Glutamatergic neuron (in vitro differentiated cells): Measurements from ENCODE around the gene PTCD3. TPM values are rescaled to one million over a fixed set of nuclear protein-coding genes. Genes with fewer than 3 reads are reported as not detected.

Source experiments
- DNase-seq: peaks from one replicate; pipeline ENCODE4 v3.0.0; 2022
- H3K27ac Mint-ChIP-seq: one replicate; pipeline ENCODE4 v1.8.0; 2020; ENCODE audit warnings: mild to moderate bottlenecking, mixed read lengths, inconsistent platforms; ENCODE audit not compliant: unreplicated experiment
- H3K27me3 Mint-ChIP-seq: one replicate; pipeline ENCODE4 v1.8.0; 2020; ENCODE audit warnings: mild to moderate bottlenecking, moderate library complexity, mixed read lengths, inconsistent platforms; ENCODE audit not compliant: unreplicated experiment
- H3K36me3 Mint-ChIP-seq: one replicate; pipeline ENCODE4 v1.8.0; 2020; ENCODE audit warnings: mild to moderate bottlenecking, mixed read lengths, inconsistent platforms; ENCODE audit not compliant: unreplicated experiment
- H3K4me1 Mint-ChIP-seq: one replicate; pipeline ENCODE4 v1.8.0; 2020; ENCODE audit warnings: mild to moderate bottlenecking, low read depth, mixed read lengths, inconsistent platforms; ENCODE audit not compliant: unreplicated experiment
- H3K4me3 Mint-ChIP-seq: one replicate; pipeline ENCODE4 v1.8.0; 2020; ENCODE audit warnings: mild to moderate bottlenecking, mixed read lengths, inconsistent platforms; ENCODE audit not compliant: unreplicated experiment
- H3K9me3 Mint-ChIP-seq: one replicate; pipeline ENCODE4 v1.8.0; 2020; ENCODE audit warnings: mild to moderate bottlenecking, moderate library complexity, mixed read lengths, inconsistent platforms; ENCODE audit not compliant: unreplicated experiment
- total RNA-seq: library from RNA; stranded (reverse); fragmentation: NEBNext Ultra II Directional; extraction: Animal tissue kit (Norgen Biotek cat#: 25700); gene quantifications from one replicate; pipeline ENCODE4 v1.2.1, GENCODE V29; 2021; ENCODE audit not compliant: unreplicated experiment
- TF ChIP-seq, protein P1 (sequence below): fragments of 200-600 bp; sonication (generic); IDR thresholded peaks from one replicate; pipeline ENCODE4 v1.5.0; 2021; ENCODE audit not compliant: partially characterized antibody, unreplicated experiment

PTCD3 gene
- total RNA-seq, 1 donor from 2014 or later = 104 TPM

DNA sequence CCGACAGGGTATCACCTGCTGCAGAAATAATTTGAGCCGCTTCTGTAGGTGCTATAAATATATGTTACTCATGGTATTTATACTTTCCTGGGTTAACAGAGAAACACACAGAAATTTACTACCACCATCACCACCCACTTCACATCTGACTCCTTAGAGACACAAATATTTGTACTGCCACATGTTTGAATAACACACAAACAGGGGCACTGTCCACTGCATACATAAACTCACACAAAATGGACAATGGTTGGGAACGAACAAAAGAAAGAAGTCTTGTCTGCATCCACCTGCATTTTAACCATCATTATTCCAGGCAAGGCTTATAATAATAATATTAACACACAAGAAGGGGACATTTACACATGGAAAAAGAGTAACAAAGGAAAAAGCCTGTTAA is 65.3 kb downstream of the PTCD3 start:
- no peaks in the 10 kb centered on the region for H3K36me3 Mint-ChIP-seq
- peak overlapping the region; percentile 20 for H3K27ac Mint-ChIP-seq
- no peaks in the 10 kb centered on the region for H3K27me3 Mint-ChIP-seq
- H3K4me1 Mint-ChIP-seq = no peaks in the 10 kb centered on the region
- TF ChIP-seq, protein P1, sequence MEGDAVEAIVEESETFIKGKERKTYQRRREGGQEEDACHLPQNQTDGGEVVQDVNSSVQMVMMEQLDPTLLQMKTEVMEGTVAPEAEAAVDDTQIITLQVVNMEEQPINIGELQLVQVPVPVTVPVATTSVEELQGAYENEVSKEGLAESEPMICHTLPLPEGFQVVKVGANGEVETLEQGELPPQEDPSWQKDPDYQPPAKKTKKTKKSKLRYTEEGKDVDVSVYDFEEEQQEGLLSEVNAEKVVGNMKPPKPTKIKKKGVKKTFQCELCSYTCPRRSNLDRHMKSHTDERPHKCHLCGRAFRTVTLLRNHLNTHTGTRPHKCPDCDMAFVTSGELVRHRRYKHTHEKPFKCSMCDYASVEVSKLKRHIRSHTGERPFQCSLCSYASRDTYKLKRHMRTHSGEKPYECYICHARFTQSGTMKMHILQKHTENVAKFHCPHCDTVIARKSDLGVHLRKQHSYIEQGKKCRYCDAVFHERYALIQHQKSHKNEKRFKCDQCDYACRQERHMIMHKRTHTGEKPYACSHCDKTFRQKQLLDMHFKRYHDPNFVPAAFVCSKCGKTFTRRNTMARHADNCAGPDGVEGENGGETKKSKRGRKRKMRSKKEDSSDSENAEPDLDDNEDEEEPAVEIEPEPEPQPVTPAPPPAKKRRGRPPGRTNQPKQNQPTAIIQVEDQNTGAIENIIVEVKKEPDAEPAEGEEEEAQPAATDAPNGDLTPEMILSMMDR = no peak
- no peak overlapping the region for H3K4me3 Mint-ChIP-seq
- no peaks in the 10 kb centered on the region for H3K9me3 Mint-ChIP-seq
- no peak for DNase-seq

DNA sequence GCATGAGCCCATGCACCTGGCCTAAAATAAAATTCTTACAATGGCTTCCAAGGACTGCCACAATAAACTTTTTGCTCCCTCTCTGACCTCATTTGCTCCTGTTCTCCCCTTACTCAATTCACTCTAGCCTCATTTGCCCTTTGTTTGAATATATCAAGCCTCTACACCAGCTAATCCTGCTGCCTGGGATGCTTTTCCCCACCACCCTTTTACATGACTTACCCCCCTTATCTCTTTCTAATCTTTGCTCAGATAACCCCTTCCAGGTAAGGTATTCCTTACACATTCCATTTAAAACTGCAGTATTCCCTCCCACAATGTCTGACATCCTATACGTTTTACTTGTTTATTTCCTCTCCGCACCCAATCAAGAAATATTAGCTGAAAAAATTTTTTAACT is 66.6 kb downstream of the PTCD3 start:
- TF ChIP-seq, protein P1 = no peak

DNA sequence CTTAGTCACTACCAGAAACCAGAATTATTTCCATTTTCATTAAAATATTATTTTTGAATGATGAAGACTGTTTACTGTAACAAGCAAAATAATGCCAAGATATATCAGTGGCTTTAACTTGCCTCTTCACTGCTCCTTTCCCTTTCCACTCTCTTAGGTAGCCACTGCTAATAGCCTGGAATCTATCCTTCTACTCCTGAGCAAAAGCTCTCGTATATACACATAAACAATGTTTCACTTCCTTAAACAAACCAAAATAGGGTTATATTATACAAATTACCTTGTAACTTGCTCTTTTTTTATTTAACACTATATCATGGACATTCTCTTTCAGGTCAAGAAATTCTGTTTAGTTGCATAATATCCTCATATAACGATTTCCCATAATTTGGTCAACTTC is 68.4 kb downstream of the PTCD3 start:
- no peaks in the 10 kb centered on the region for H3K36me3 Mint-ChIP-seq

More for the DNA sequence above, 66.6 kb downstream of the PTCD3 start:
- no peak overlapping the region for H3K4me3 Mint-ChIP-seq
- H3K27ac Mint-ChIP-seq = peak overlapping the region; percentile 30
- no peaks in the 10 kb centered on the region for H3K36me3 Mint-ChIP-seq
- DNase-seq = no peak
- no peaks in the 10 kb centered on the region for H3K27me3 Mint-ChIP-seq
- no peaks in the 10 kb centered on the region for H3K9me3 Mint-ChIP-seq
- H3K4me1 Mint-ChIP-seq = no peaks in the 10 kb centered on the region

DNA sequence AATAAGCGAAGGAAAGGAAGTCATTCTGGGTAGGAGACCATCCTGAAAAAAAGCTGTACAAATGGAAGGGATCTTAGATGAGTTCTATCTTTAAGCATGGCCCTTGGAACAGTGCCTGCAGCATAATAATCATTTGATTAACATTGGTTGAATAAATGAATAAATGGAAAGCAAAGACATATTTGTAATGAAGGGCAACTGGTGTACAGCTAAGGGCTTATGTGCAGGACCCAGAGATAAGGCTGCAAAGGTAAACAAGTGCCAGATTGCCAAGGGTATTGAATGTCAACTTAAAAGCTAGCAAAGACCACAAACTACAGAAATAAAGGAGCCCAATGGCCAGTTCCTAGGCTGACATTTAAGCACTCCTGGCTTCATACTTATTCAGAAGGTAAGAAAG is 69.8 kb downstream of the PTCD3 start:
- Mint-ChIP-seq H3K27me3 (no peaks in the 10 kb centered on the region), H3K4me3 (no peak overlapping the region), H3K27ac (no peak overlapping the region), H3K36me3 (no peaks in the 10 kb centered on the region), H3K9me3 (no peaks in the 10 kb centered on the region), H3K4me1 (no peaks in the 10 kb centered on the region)
- DNase-seq = no peak
- TF ChIP-seq, protein P1 = no peak

More for the DNA sequence above, 68.4 kb downstream of the PTCD3 start:
- H3K4me3 Mint-ChIP-seq = no peak overlapping the region
- no peak overlapping the region for H3K27ac Mint-ChIP-seq
- no peaks in the 10 kb centered on the region for H3K4me1 Mint-ChIP-seq
- DNase-seq = no peak
- TF ChIP-seq, protein P1 = no peak
- no peaks in the 10 kb centered on the region for H3K27me3 Mint-ChIP-seq
- H3K9me3 Mint-ChIP-seq = no peaks in the 10 kb centered on the region

DNA sequence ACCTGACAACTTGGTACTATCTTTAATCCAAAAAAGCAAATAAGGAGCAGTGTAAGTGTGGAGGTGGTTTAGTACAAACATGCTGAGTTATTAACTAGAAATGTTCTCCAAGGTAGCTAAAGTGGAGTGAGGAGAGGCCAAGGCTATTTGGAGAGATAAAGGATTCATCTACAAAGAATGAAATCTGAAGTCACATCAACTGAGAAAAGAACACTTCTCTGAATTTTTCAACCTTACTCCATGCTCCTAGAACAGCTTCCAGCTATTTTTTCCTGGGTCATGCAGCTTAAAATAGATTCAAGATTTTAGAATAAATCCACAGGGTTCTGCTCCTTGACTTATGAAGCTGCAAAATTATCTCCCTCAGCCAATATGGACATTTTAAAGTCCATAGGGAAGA is 70.6 kb downstream of the PTCD3 start:
- TF ChIP-seq, protein P1 = no peak
- Mint-ChIP-seq H3K36me3 (no peaks in the 10 kb centered on the region), H3K27me3 (no peaks in the 10 kb centered on the region), H3K9me3 (no peaks in the 10 kb centered on the region), H3K4me3 (no peak overlapping the region), H3K27ac (no peak overlapping the region), H3K4me1 (no peaks in the 10 kb centered on the region)
- DNase-seq = no peak
